Endothelial cell of umbilical vein (primary cell): ENCODE measurements around the gene PXMP2. TPM values are rescaled to one million over a fixed set of nuclear protein-coding genes. Genes with fewer than 3 reads are reported as not detected.

Experiments
- BruUV-seq: library from RNA; stranded (reverse); fragments of 400-500 nt; replicated peaks from 2 replicates; lab custom pipeline; 2021; lab: Mats Ljungman, UMichigan
- CTCF ChIA-PET: fragments of 300-600, 350-600 bp; sonication (Branson Sonifier 250); formaldehyde crosslinking; loops from one replicate; lab custom pipeline; 2021; ENCODE audit warnings: antibody characterized with exemption, inconsistent platforms; lab: Charles Lee
- POLR2A ChIA-PET: fragments of 300-600, 350-600 bp; sonication (Branson Sonifier 250); formaldehyde crosslinking; loops from one replicate; lab custom pipeline; 2021; ENCODE audit warnings: antibody characterized with exemption, inconsistent platforms; lab: Charles Lee
- DNase-seq: peaks from one replicate; pipeline ENCODE4 v3.0.0-alpha.2; 2011; ENCODE audit warnings: low read depth, low spot score
- FAIRE-seq: peaks from 2 replicates; lab custom pipeline; 2011; peaks lifted over from hg19 to GRCh38; lab: Jason Lieb, UNC
- H2AFZ ChIP-seq: 2 replicates; pipeline ENCODE4 v1.6.0; 2012; ENCODE audit warnings: low read depth, low read length, control low read depth, inconsistent platforms
- H3K27ac ChIP-seq: 2 replicates; pipeline ENCODE4 v1.5.1; 2011; ENCODE audit warnings: low read depth, mild to moderate bottlenecking, control low read depth, low read length, moderate library complexity; ENCODE audit not compliant: insufficient read depth
- H3K27me3 ChIP-seq, 2 experiments: 2 replicates each; pipeline versions ENCODE4 v1.6.0 to v1.6.1; 2011; ENCODE audit warnings: low read length in 2 of 2, mixed read lengths in 1 of 2; ENCODE audit not compliant: control insufficient read depth in 2 of 2, insufficient read depth in 2 of 2
- H3K36me3 ChIP-seq, 2 experiments: 2 replicates in 1 of 2; 3 replicates in 1 of 2; pipeline ENCODE4 v1.5.1; 2011; ENCODE audit warnings: low read length in 2 of 2, mild to moderate bottlenecking in 1 of 2, moderate library complexity in 1 of 2; ENCODE audit not compliant: control insufficient read depth in 2 of 2, insufficient read depth in 2 of 2; ENCODE audit errors: extremely low read depth in 1 of 2
- H3K4me1 ChIP-seq: 3 replicates; pipeline ENCODE4 v1.5.1; 2011; ENCODE audit warnings: mild to moderate bottlenecking, low read length; ENCODE audit not compliant: control insufficient read depth, insufficient read depth; ENCODE audit errors: extremely low read depth
- H3K4me2 ChIP-seq: 2 replicates; pipeline ENCODE4 v1.6.1; 2011; ENCODE audit warnings: low read length, control low read depth, mixed read lengths; ENCODE audit not compliant: insufficient read depth
- H3K4me3 ChIP-seq, 3 experiments: fragments of 200-600 bp in 1 of 3; sonication (generic), shearing (Covaris generic) in 1 of 3; replicated peaks in 1 of 3; 2 replicates each; pipeline ENCODE4 v1.5.1; 2011 to 2016; ENCODE audit warnings: control low read depth in 3 of 3, low read length in 3 of 3, mild to moderate bottlenecking in 2 of 3, inconsistent platforms in 1 of 3, low read depth in 1 of 3, moderate library complexity in 1 of 3; ENCODE audit not compliant: insufficient read depth in 1 of 3
- H3K79me2 ChIP-seq: 2 replicates; pipeline ENCODE4 v1.6.0; 2012; ENCODE audit warnings: low read length, inconsistent platforms; ENCODE audit not compliant: control insufficient read depth, insufficient read depth
- H3K9ac ChIP-seq: replicated peaks from 2 replicates; pipeline ENCODE3; 2011; ENCODE audit warnings: low read length, control low read depth; ENCODE audit not compliant: insufficient read depth; ENCODE audit errors: extremely low read depth
- H3K9me1 ChIP-seq: replicated peaks from 3 replicates; pipeline ENCODE4 v1.6.0; 2011; ENCODE audit warnings: mild to moderate bottlenecking, low read length; ENCODE audit not compliant: control insufficient read depth, insufficient read depth; ENCODE audit errors: extremely low read depth
- H3K9me3 ChIP-seq: replicated peaks from 2 replicates; pipeline ENCODE4 v1.5.1; 2012; ENCODE audit warnings: low read length, inconsistent platforms; ENCODE audit not compliant: control insufficient read depth, insufficient read depth
- H4K20me1 ChIP-seq: replicated peaks from 2 replicates; pipeline ENCODE3; 2011; ENCODE audit warnings: mild to moderate bottlenecking, low read length; ENCODE audit not compliant: control insufficient read depth, insufficient read depth; ENCODE audit errors: extremely low read depth
- CTCF ChIP-seq, 2 donors: IDR thresholded peaks; 1 replicate in 1 of 2; 2 replicates in 1 of 2; pipeline ENCODE4 v1.5.1; 2011; ENCODE audit warnings: low read length in 2 of 2, mild to moderate bottlenecking in 2 of 2, moderate library complexity in 2 of 2, control low read depth in 1 of 2, inconsistent platforms in 1 of 2, low read depth in 1 of 2; ENCODE audit not compliant: insufficient read depth in 1 of 2; ENCODE audit errors: extremely low read depth in 1 of 2
- FOS ChIP-seq: IDR thresholded peaks from 2 replicates; pipeline ENCODE4 v1.6.1; 2011; ENCODE audit warnings: mild to moderate bottlenecking, low read length, moderate library complexity, borderline replicate concordance; ENCODE audit not compliant: insufficient read depth
- JUN ChIP-seq: IDR thresholded peaks from 2 replicates; pipeline ENCODE4 v1.6.1; 2011; ENCODE audit warnings: borderline replicate concordance, low read depth; ENCODE audit not compliant: insufficient read length, insufficient read depth
- MAX ChIP-seq: IDR thresholded peaks from 2 replicates; pipeline ENCODE4 v1.6.1; 2011; ENCODE audit not compliant: insufficient read depth, insufficient read length
- POLR2AphosphoS5 ChIP-seq: IDR thresholded peaks from 2 replicates; pipeline ENCODE4 v1.6.1; 2012; ENCODE audit warnings: low read depth, mild to moderate bottlenecking, control low read depth, low read length, moderate library complexity; ENCODE audit not compliant: insufficient read depth
- dilution Hi-C: fragments of 300-500 bp; cut with MboI; formaldehyde crosslinking; loops from one replicate; pipeline ENCODE4 v1.15.0; 2019; ENCODE audit warnings: low sequenced_read_pairs; ENCODE audit not compliant: extremely low pct_ligation_motif_present
- intact Hi-C: fragments of 100-400 bp; cut with micrococcal nuclease; formaldehyde crosslinking; loops from one replicate; pipeline ENCODE4 v1.10.0; 2022
- polyA plus RNA-seq, 4 experiments: library from polyadenylated mRNA; depleted of rRNA in 3 of 4; stranded (reverse) in 3 of 4; unstranded in 1 of 4; fragments of >200 nt; gene quantifications; 2 replicates each; pipeline versions ENCODE4 v1.2.1 to v1.2.3, GENCODE V29; 2011 to 2012; ENCODE audit warnings: missing spikeins in 1 of 4
- total RNA-seq: library from RNA; stranded (reverse); gene quantifications from 2 replicates; pipeline ENCODE4 v1.2.3, GENCODE V29; 2021

The PXMP2 gene
- total and polyA plus RNA-seq, 2 donors (not counting 3 experiments of a cell fraction or from before 2014, with no cell fraction given): 24.0 to 31.5 TPM

- dilution Hi-C loops: no loop called here
- CTCF ChIA-PET: interaction anchor here (1.9 kb wide), 1 partner anchor 26 kb away, joined by 5 read pairs; no protein-coding TSS in a partner anchor
Observed at GRCh38 chr12:132665149-132665491, 22.3 kb upstream of the PXMP2 start.

GRCh38 chr12:132665794-132666193 lies 21.6 kb upstream of the PXMP2 start:
- no peak for DNase-seq
- no peaks in the 10 kb centered on the region for H3K9me3 ChIP-seq
- no peaks in the 10 kb centered on the region for H3K79me2 ChIP-seq
- FAIRE-seq: no peak
- no peak overlapping the region for H3K27ac ChIP-seq
- no peak overlapping the region for H3K9ac ChIP-seq
- no peak overlapping the region for H3K4me3 ChIP-seq
- peaks cover 3 to 26% of the 10 kb centered on the region in 2 experiments for H3K36me3 ChIP-seq
- no peak overlapping the region for H2AFZ ChIP-seq
- CTCF ChIA-PET: no interaction called here
- no peak for TF ChIP-seq MAX
- no peak for TF ChIP-seq CTCF (IDR thresholded peaks at IDR 0.05; ENCODE audit: extremely low read depth in 1 of 2, insufficient read depth in 1 of 2, low read depth in 1 of 2, low read length in 2 of 2)
- TF ChIP-seq POLR2AphosphoS5: no peak
- no peak for TF ChIP-seq FOS
- TF ChIP-seq JUN: no peak
- no TSS peak for BruUV-seq
- H3K27me3 ChIP-seq: no peaks in the 10 kb centered on the region
- H3K4me2 ChIP-seq: no peak overlapping the region
- POLR2A ChIA-PET: no interaction called here
- peaks cover 3% of the 10 kb centered on the region for H3K4me1 ChIP-seq
- H4K20me1 ChIP-seq: no peaks in the 10 kb centered on the region
- H3K9me1 ChIP-seq: no peaks in the 10 kb centered on the region
- intact Hi-C loops (no loop called here), dilution Hi-C loops (no loop called here)

More at GRCh38 chr12:132665149-132665491, 22.3 kb upstream of the PXMP2 start:
- no peaks in the 10 kb centered on the region for H4K20me1 ChIP-seq
- no peaks in the 10 kb centered on the region for H3K79me2 ChIP-seq
- no peak overlapping the region for H2AFZ ChIP-seq
- H3K27me3 ChIP-seq: no peaks in the 10 kb centered on the region
- peaks cover 6 to 26% of the 10 kb centered on the region in 2 experiments for H3K36me3 ChIP-seq
- FAIRE-seq: no peak
- no peak overlapping the region for H3K4me3 ChIP-seq
- intact Hi-C loops: no loop called here
- BruUV-seq: no TSS peak
- H3K9me1 ChIP-seq: no peaks in the 10 kb centered on the region
- DNase-seq: no peak
- H3K4me2 ChIP-seq: no peak overlapping the region
- POLR2A ChIA-PET: no interaction called here
- H3K9ac ChIP-seq: no peak overlapping the region
- TF ChIP-seq MAX: no peak
- H3K4me1 ChIP-seq: peaks cover 3% of the 10 kb centered on the region
- no peak overlapping the region for H3K27ac ChIP-seq
- no peaks in the 10 kb centered on the region for H3K9me3 ChIP-seq
